NCI-H82 treated with DMSO at 0.1 percent for 48 hours (cell line): ENCODE results near the gene VWA7.
"Not testable (repeated sequence)": the region's sequence is repeated elsewhere in the genome, so short reads cannot be mapped to it uniquely, and the experiment has no call there.

Experiments used
- DNase-seq: peaks from one replicate; lab custom pipeline; 2025; ENCODE audit not compliant: unreplicated experiment; lab: John Stamatoyannopoulos, UW

The VWA7 gene

GRCh38 chr6:31776989-31777666 is at the start of gene VWA7:
VWA7 (minus strand) TSS chr6:31777328; CDS start chr6:31776779, 549 bp downstream.
- peak; percentile 17 for DNase-seq

GRCh38 chr6:31826793-31827285 is 49.7 kb upstream of the VWA7 start:
- DNase-seq = no peak

DNA sequence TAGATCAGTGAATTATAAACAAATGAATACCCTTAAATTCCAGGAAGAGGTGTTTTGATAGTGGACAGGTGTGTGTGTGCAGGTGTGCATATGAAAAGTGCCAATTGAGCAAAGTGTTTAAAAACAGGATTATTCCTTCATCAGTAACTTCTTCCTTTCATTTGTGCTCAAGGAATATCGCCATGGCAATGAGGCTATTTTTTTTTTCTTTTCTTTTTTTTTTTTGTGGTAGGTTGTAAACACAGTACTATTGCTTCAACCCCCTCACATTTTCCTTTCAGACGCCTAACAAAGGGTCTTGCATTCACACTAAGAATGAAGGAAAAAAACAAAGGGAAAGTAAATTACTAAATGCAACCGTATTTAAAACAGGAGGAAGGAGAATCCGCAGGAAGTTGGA is 48.4 kb upstream of the VWA7 start:
- DNase-seq = no peak

DNA sequence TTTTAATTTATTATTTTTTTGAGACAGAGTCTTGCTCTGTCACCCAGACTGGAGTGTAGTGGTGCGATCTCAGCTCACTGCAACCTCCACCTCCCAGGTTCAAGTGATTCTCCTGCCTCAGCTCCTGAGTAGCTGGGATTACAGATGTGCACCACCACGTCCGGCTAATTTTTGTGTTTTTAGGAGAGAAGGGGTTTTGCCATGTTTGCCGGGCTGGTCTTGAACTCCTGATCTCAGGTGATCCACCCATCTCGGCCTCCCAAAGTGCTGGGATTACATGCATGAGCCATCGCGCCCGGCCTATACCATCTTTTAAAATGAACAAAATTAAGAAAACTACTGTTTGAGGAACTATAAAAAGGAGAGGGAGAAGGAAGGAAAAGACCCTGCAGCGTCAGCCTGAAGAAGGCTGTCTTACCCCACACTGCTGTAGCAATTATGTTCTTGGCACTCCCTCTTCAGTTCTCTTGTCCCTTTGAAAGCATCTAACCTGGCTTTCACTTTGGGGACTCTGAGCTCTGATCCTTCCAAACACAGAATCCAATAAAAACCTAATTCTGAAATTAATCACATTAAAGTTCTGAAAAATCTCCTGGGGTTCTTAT is 46.6 kb upstream of the VWA7 start:
- not testable (repeated sequence) for DNase-seq

GRCh38 chr6:31822036-31822821 is 45.1 kb upstream of the VWA7 start:
- DNase-seq = no peak

- peak; percentile 42 for DNase-seq
These were observed 44.3 kb upstream of the VWA7 start for GRCh38 chr6:31821301-31822035.

- not testable (repeated sequence) for DNase-seq
These were observed 43.3 kb upstream of the VWA7 start for GRCh38 chr6:31820399-31820798.

GRCh38 chr6:31819871-31820299 is 42.8 kb upstream of the VWA7 start:
- DNase-seq = no peak

DNA sequence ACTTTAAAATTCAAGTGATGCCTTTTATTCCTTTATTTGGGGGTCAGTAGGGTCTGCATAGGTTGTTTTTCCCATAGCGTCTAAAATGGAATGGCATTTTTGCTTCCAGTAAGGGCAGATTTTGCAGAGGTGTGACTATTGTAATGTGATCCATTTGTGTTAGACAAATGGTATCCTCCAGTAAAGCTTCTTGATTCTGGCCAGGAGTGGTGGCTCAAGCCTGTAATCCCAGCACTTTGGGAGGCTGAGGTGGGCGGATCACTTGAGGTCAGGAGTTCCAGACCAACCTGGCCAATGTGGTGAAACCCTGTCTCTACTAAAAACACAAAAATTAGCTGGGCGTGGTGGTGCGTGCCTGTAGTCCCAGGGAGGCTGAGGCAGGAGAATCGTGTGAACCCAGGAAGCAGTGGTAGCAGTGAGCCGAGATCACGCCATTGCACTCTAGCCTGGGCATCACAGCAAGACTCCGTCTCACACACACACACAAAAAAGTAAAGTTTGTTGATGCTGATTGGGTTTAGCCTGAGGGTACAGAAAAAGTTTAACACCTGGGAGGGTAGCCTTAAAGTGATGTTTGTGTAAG is 40.9 kb upstream of the VWA7 start:
- not testable (repeated sequence) for DNase-seq

- not testable (repeated sequence) for DNase-seq
These were observed 40.2 kb upstream of the VWA7 start for GRCh38 chr6:31817133-31817928.

DNA sequence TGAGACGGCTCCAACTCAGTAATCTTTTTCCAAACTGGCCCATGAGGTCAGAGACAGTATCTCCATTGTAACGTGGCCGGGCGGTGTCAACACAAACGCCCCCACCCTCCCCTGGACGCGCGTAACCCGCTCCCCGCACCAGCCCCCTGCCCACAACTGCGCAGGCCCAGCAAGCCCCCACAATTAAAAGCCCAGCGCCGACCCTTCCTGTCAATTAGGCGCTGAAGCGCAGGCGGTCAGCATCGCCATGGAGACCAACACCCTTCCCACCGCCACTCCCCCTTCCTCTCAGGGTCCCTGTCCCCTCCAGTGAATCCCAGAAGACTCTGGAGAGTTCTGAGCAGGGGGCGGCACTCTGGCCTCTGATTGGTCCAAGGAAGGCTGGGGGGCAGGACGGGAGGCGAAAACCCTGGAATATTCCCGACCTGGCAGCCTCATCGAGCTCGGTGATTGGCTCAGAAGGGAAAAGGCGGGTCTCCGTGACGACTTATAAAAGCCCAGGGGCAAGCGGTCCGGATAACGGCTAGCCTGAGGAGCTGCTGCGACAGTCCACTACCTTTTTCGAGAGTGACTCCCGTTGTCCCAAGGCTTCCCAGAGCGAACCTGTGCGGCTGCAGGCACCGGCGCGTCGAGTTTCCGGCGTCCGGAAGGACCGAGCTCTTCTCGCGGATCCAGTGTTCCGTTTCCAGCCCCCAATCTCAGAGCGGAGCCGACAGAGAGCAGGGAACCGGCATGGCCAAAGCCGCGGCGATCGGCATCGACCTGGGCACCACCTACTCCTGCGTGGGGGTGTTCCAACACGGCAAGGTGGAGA is 38.1 kb upstream of the VWA7 start, which contains the start of the genes HSPA1A and HSPA1L:
HSPA1A (plus strand) TSS at position 519 of the 814 bp plus-strand sequence; CDS start at position 733, 214 bp downstream.
HSPA1L (minus strand) TSS at position 259 of the 814 bp plus-strand sequence. CDS start 3,311 bp downstream, outside the sequence.
- peak; percentile 96 for DNase-seq

DNA sequence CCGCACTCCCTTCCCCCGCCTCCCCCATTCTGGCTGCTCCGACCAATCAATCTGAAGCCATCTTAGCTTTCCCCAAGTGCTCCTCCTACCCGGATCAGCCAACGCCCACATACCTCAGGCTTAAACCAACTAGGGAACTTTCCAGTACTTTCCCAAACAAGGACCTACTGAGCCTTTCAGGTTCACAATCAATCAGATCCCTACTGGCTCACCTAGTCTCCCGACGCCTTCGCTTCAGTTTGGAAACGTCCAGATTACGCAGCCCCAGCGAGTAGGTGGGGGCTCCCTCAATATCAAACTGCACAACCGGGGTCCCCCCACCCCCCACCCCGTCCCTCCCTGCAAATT is 37.5 kb upstream of the VWA7 start:
- DNase-seq = peak; percentile 98

- DNase-seq = no peak
These were observed 36.3 kb upstream of the VWA7 start for GRCh38 chr6:31813465-31813849.

GRCh38 chr6:31811645-31812044 is 34.5 kb upstream of the VWA7 start:
- no peak for DNase-seq

DNA sequence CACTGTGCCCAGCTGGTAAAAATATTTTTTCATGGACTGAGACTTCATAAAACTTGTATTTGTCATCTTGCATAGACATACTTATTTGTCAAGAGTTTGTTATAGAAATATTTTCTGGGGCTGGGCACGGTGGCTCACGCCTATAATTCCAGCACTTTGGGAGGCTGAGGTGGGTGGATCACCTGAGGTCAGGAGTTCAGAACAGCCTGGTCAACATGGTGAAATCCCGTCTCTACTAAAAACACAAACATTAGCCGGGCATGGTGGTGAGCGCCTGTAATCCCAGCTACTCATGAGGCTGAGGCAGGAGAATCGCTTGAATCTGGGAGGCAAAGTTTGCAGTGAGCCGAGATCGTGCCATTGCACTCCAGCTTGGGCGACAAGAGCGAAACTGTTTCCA is 31.5 kb upstream of the VWA7 start:
- not testable (repeated sequence) for DNase-seq

GRCh38 chr6:31806470-31807272 is 29.5 kb upstream of the VWA7 start, which contains the start of gene LSM2:
LSM2 (minus strand) TSS chr6:31806966; CDS start chr6:31806757, 209 bp downstream.
- peak; percentile 92 for DNase-seq

DNA sequence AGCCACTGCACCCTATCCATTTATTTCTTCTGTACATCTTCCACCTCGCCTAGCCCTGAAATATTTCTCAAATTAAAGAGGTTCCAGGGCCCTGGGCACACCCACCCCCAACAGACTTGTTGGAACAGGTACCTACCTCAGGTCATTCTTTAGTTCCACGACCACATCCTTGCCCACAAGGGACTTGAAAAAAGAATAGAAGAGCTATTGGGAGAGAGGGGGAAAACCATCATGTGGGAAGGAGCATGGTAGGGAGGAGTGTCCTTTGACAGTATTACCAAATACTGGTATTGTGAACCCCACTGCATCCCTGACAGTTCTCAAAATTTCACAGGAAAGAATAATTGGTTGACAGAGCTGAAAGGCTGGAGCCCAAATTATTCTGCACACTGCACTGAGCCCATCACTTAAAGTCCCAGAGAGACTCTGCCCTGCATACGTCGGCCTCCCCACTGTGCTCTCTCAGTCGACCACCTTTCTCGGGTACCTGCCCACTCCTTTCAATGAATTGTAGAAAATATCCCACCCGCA is 28.9 kb upstream of the VWA7 start:
- no peak for DNase-seq
